IPS-NIHi7 (cell line): Measurements from ENCODE around the gene SRI.
"Not testable (repeated sequence)": the region's sequence is repeated elsewhere in the genome, so short reads cannot be mapped to it uniquely, and the experiment has no call there.

Experiments
- DNase-seq: peaks from one replicate; pipeline ENCODE4 v3.0.0; 2012; ENCODE audit warnings: mixed read lengths; ENCODE audit errors: extremely low spot score

SRI gene, protein sequence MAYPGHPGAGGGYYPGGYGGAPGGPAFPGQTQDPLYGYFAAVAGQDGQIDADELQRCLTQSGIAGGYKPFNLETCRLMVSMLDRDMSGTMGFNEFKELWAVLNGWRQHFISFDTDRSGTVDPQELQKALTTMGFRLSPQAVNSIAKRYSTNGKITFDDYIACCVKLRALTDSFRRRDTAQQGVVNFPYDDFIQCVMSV

GRCh38 chr7:88219781-88220747 lies at the start of gene SRI:
Gene SRI (minus strand): TSS chr7:88220038. CDS start chr7:88220026, 12 bp downstream.
- peak; percentile 92 for DNase-seq

DNA sequence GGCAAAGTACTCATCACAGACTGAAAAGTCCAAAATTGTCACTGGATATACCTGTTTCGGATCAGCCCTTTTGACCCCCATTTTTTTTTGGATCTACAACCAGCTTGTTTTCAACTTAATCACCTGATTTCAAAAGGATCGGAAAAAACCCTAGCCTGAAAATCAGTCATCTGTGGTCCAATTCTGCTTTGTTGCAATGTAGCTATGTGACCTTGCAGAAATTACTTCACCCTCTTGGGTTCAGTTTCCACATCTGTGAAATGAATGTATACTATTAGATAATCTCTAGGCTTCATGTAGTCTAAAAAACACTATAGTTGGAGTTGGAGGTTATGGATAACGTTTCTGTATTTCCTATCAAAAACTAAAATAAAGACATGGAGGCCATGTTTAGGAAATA lies 49.7 kb upstream of the SRI start:
- no peak for DNase-seq

- no peak for DNase-seq
These were observed 49.0 kb upstream of the SRI start for GRCh38 chr7:88268858-88269257.

GRCh38 chr7:88268051-88268450 lies 48.2 kb upstream of the SRI start:
- DNase-seq: no peak

GRCh38 chr7:88267421-88267820 lies 47.6 kb upstream of the SRI start:
- no peak for DNase-seq

GRCh38 chr7:88264987-88265386 lies 45.1 kb upstream of the SRI start:
- not testable (repeated sequence) for DNase-seq

DNA sequence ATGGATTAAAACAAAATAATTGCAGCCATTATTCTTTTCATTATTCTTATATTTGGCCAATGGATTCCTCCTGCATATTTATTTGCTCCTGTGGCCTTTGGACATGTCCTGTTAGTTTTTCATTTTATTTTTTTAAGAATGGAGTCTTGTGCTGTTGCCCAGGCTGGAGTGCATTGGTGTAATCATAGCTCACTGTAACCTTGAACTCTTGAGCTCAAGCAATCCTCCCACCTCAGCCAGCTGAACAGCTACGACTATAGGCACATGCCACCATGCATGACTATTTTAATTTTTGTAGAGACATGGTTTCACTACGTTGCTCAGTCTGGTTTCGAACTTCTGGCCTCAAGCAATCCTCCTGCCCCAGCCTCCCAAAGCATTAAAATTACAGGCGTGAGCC lies 42.7 kb upstream of the SRI start:
- no peak for DNase-seq

DNA sequence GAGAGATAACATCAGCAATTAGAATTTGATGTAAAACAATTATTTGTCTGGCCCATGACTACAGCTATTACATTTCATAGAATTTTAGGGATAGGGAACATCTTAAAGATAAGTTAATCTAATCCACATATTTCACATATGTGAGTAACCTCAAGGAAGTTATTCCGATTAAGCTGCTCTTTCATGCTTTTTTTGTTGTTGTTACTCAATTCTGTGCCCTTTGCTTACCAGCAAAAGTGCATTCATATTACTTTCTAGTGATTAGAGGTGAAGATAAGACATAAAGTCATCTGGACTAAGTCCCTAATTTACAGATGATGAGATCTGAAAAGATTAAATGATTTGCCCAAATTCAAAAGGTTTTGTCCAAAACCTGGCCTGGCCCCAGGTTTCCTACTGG lies 40.9 kb upstream of the SRI start:
- no peak for DNase-seq

- DNase-seq: no peak
These were observed 40.0 kb upstream of the SRI start for GRCh38 chr7:88259656-88260380.

DNA sequence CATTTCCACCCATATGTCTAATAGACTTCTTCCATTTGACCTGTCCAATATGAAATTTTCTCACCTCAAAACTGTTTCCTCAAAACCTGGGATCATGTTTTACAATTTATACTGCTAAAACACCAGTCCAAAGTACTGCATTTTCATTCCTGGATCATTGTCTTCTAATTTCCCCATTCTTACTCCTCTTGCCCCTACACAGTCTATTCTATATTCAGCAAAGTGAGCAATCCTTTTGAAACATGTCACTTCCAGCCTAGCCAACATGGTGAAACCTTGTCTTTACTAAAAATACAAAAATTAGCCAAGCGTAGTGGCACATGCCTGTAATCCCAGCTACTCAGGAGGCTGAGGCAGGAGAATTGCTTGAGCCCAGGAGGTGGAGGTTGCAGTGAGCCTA lies 38.5 kb upstream of the SRI start:
- not testable (repeated sequence) for DNase-seq

- DNase-seq: no peak
These were observed 37.1 kb upstream of the SRI start for GRCh38 chr7:88256906-88257305.

DNA sequence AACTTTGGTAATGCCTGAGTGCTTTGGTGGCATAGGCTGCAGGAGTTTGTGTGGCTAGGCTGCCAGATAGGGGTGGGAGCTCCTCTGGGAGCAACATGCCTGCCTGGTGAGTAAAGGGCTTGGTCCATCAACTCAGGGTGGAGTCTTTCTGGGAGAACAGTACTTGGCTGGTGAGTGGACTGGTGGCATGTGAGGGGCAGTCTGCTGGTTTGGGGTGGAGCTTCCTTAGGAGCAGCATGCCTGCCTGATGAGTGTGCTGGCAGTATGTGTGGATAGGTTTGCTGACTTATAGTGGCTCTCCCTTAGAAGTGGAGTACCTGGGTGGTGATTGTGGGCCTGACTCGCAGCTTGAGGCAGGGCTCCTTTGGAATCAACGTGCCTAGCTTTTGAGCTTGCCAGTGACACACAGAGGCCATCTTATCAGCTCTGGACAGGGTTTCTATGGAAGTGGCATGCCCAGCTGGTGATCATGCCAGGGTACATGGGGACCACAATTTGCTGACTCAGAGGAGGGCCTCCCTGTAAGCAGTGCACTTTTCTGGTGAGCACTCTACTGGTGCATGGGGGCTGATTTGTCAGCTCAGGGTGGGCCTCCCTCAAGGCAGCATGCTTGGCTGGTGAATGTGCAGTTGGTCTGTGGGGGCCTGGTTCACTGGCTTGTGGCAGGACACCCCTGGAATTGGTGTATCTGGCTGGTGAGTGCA lies 35.0 kb upstream of the SRI start:
- DNase-seq: no peak

GRCh38 chr7:88253640-88254039 lies 33.8 kb upstream of the SRI start:
- DNase-seq: no peak

DNA sequence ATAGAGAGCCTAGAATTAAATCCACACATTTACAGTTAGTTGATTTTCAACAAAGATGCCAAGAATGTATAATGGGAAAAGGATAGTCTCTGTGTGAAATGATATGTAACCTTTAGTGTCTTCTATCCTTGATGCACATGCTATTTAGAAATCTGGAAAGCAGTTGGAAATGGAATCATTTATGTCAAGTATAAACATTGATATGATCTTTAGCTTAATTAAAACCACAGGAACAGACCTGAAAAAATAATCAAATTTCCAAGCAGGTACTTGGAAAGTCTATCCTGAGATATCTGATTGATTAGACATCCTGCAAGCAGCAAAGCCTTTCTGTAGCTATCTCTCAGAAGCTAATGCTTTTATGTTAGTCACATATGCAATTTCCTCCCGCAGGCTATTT lies 24.4 kb upstream of the SRI start:
- DNase-seq: no peak

- peak; percentile 51 for DNase-seq
These were observed 23.6 kb upstream of the SRI start for GRCh38 chr7:88243345-88243909.

- DNase-seq: no peak
These were observed 20.0 kb upstream of the SRI start for GRCh38 chr7:88239852-88240251.

GRCh38 chr7:88233828-88234227 lies 14.0 kb upstream of the SRI start:
- no peak for DNase-seq

GRCh38 chr7:88230646-88231045 lies 10.8 kb upstream of the SRI start:
- DNase-seq: no peak

- no peak for DNase-seq
These were observed 9.6 kb upstream of the SRI start for GRCh38 chr7:88229302-88229995.

DNA sequence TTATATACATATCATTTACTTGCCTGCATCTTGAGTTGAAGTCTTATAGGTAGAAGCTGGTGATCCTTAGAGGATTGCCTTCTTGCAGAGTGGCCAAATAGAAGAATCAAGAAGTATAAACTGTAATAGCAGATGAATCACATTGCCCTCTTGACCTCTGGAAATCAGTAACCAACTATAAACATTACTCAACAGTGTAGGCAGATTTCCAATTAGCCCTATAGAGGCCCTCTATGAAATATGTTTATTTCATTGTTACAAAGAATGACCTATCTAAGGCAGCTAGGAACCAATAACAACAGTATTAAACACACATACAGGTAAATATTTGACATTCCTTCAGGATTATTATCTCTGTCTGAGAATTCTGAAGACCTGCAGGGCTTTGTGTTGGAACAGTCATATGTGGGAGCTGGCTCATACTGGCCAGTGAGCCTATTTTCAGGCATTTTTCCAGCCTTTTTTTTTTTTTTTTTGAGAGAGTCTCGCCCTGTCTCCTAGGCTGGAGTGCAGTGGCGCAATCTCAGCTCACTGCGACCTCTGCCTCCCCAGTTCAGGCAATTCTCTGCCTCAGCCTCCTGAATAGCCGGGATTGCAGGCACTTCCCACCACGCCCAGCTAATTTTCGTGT lies 7.2 kb upstream of the SRI start:
- DNase-seq: no peak
